ENCODE results near the gene RAC3. TPM values are rescaled to one million over a fixed set of nuclear protein-coding genes. Genes with fewer than 3 reads are reported as not detected.

RAC3 gene
- total RNA-seq, 1 experiment from 2014 or later = 84.8 TPM

DNA sequence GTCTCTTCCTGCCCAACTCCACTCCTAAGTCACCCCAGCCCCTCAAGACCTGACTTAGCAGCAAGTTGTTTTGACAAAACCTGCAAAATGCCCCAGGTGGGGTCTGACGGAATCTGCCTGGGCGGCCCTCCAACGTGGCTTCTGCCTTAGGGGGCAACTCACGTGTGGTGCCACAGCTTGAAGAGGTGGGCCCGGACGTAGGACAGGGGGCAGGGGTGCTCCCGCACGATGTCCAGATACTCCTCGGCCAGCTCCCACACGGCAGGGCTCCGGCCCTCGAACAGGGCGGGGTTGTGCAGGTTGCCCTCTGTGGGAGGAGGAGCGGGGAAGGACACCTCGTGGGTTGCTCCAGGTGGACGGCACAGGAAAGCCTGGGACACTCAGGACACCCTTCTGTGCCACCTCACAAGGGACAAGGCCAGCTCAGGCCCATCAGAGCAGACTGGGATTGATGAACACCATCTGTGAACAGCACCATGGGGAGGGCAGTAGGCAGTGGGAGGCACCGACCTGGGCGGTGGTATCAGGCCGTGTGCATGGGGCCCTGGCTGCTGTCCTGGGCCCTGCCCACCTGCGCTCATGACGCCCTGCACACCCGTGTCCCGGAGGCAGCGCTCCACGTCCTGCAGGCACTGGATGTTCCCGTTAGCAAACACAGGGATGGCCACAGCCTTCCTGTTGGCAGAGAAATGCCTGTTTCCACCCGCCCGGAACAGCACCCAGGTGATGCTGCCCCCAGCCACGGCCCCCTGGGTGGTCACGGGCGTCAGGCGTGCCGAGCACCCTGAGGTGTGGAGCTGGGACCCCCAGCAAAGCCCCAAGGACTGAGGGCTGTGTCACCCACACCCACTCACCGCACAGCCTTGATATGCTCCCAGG is 29.8 kb downstream of the RAC3 start:
- peaks cover 2% of the 10 kb centered on the region; the same call in 1 of the 2 replicates for H3K27me3 Mint-ChIP-seq (ENCODE audit: low read depth)
- H2BK12ac ChIP-seq (ENCODE audit: insufficient read length, low read depth, low read length) = no peak overlapping the region
- no peak overlapping the region for H2BK5ac ChIP-seq (ENCODE audit: insufficient read length, low read length)
- H3K4me1 Mint-ChIP-seq = peaks cover 2 to 3% of the 10 kb centered on the region in 2 experiments
- no peak overlapping the region; a peak in 1 of 5 replicates for H3K4me3 Mint-ChIP-seq
- H2AK5ac ChIP-seq (ENCODE audit: insufficient read length, low read length) = no peak overlapping the region
- no peak overlapping the region for H3K23ac ChIP-seq (ENCODE audit: insufficient read length, low read depth, low read length)
- no peak overlapping the region for H2BK20ac ChIP-seq (ENCODE audit: low read depth, low read length, poor library complexity, severe bottlenecking)
- H3K36me3 Mint-ChIP-seq (ENCODE audit: insufficient read depth in 1 of 3, low read depth in 3 of 3) = peaks cover 4 to 28% (median 28%) of the 10 kb centered on the region in 3 experiments
- H3K27me3 ChIP-seq (ENCODE audit: insufficient read depth, low read length) = no peaks in the 10 kb centered on the region
- no peak overlapping the region for H2BK120ac ChIP-seq (ENCODE audit: low read depth, low read length, poor library complexity, severe bottlenecking)
- H3T11ph ChIP-seq (ENCODE audit: low read length) = no peak overlapping the region
- H3K9me3 ChIP-seq (ENCODE audit: control insufficient read depth, low read depth, low read length) = no peaks in the 10 kb centered on the region
- no CpG with 5 or more reads among the region's 34 CpGs for WGBS (ENCODE audit: extremely low coverage, insufficient read length, low lambda C conversion rate)
- H3K9ac ChIP-seq (ENCODE audit: extremely low read depth, insufficient read length, low read length) = no peak overlapping the region
- no peaks in the 10 kb centered on the region for H3K79me1 ChIP-seq (ENCODE audit: insufficient read depth, low read depth, low read length, poor library complexity, severe bottlenecking)
- H4K20me1 ChIP-seq (ENCODE audit: control insufficient read depth, insufficient read depth, insufficient read length) = no peaks in the 10 kb centered on the region
- peaks cover 15% of the 10 kb centered on the region for H3K23me2 ChIP-seq (ENCODE audit: insufficient read length, low read depth, low read length, poor library complexity, severe bottlenecking)
- H3K14ac ChIP-seq (ENCODE audit: insufficient read depth, low read length) = no peak overlapping the region
- no peak overlapping the region for H3K27ac ChIP-seq (ENCODE audit: insufficient read length, low read depth, low read length)
- no peak overlapping the region for H2BK15ac ChIP-seq (ENCODE audit: low read depth, low read length)
- H3K56ac ChIP-seq (ENCODE audit: insufficient read length, low read depth, low read length) = no peak overlapping the region
- no peaks in the 10 kb centered on the region for H3K4me1 ChIP-seq (ENCODE audit: insufficient read depth, low read length)
- H4K5ac ChIP-seq (ENCODE audit: insufficient read length, low read depth, low read length) = no peak overlapping the region
- H4K8ac ChIP-seq (replicated peaks; ENCODE audit: insufficient read length, low read depth, low read length) = no peak overlapping the region
- no peak overlapping the region for H3K18ac ChIP-seq (ENCODE audit: insufficient read length, low read depth, low read length)
- no peak for DNase-seq
- no peak overlapping the region for H3K27ac Mint-ChIP-seq
- no peak overlapping the region for H2AFZ ChIP-seq (ENCODE audit: low read length)
- no peaks in the 10 kb centered on the region; a peak in 1 of 5 replicates for H3K9me3 Mint-ChIP-seq
- no peak overlapping the region for H3K4me2 ChIP-seq (ENCODE audit: insufficient read depth, insufficient read length, low read length)
- no peak overlapping the region for H3K4ac ChIP-seq (ENCODE audit: low read depth, low read length)
- TF ChIP-seq, protein P1, sequence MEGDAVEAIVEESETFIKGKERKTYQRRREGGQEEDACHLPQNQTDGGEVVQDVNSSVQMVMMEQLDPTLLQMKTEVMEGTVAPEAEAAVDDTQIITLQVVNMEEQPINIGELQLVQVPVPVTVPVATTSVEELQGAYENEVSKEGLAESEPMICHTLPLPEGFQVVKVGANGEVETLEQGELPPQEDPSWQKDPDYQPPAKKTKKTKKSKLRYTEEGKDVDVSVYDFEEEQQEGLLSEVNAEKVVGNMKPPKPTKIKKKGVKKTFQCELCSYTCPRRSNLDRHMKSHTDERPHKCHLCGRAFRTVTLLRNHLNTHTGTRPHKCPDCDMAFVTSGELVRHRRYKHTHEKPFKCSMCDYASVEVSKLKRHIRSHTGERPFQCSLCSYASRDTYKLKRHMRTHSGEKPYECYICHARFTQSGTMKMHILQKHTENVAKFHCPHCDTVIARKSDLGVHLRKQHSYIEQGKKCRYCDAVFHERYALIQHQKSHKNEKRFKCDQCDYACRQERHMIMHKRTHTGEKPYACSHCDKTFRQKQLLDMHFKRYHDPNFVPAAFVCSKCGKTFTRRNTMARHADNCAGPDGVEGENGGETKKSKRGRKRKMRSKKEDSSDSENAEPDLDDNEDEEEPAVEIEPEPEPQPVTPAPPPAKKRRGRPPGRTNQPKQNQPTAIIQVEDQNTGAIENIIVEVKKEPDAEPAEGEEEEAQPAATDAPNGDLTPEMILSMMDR (conservative IDR thresholded peaks at IDR 0.05) = no peak
- no peaks in the 10 kb centered on the region for H3K79me2 ChIP-seq (ENCODE audit: insufficient read depth, low read length)
- H4K91ac ChIP-seq (ENCODE audit: insufficient read length, low read depth, low read length) = no peak overlapping the region

Measured in H9 (cell line).